GM12891 (cell line): ENCODE results near the gene SNX9.

ENCODE experiments used
- POLR2A ChIP-seq: IDR thresholded peaks from 2 replicates; pipeline ENCODE4 v1.6.1; 2011; ENCODE audit warnings: low read depth, low read length, control low read depth
- POLR2AphosphoS5 ChIP-seq: IDR thresholded peaks from 2 replicates; pipeline ENCODE4 v1.6.1; 2011; ENCODE audit warnings: low read depth, low read length, control low read depth

GRCh38 chr6:157975456-157975855 is 152.4 kb downstream of the SNX9 start:
- no peak for TF ChIP-seq POLR2AphosphoS5
- TF ChIP-seq POLR2A, result no peak
